MM.1S (cell line): ENCODE data around the gene HBA1.

Source experiments
- CTCF ChIP-seq: fragments of 300-600 bp; sonication (generic); IDR thresholded peaks from 2 replicates; pipeline ENCODE4 v1.5.1; 2016; ENCODE audit warnings: antibody characterized with exemption, low read length, mixed read lengths
- EZH2 ChIP-seq: fragments of 300-600 bp; sonication (generic); optimal IDR thresholded peaks from 2 replicates; pipeline ENCODE3; 2017; ENCODE audit warnings: low read depth, mild to moderate bottlenecking, antibody characterized with exemption, low read length, mixed read lengths

GRCh38 chr16:192686-193085 lies 16.2 kb downstream of the HBA1 start:
- TF ChIP-seq CTCF = no peak
- TF ChIP-seq EZH2 = no peak
